H1 (cell line): Measurements from ENCODE around the gene ZNF525. TPM values are rescaled to one million over a fixed set of nuclear protein-coding genes. Genes with fewer than 3 reads are reported as not detected.

Experiments
- ASH2L ChIP-seq: fragments of 200-600, 300-600 bp; sonication (generic); IDR thresholded peaks from one replicate; pipeline ENCODE4 v1.7.1; 2017; ENCODE audit warnings: low read length
- CHD2 ChIP-seq: IDR thresholded peaks from 2 replicates; pipeline ENCODE4 v1.6.1; 2012; ENCODE audit warnings: low read length, improper control_type of control experiment
- EGR1 ChIP-seq: IDR thresholded peaks from 2 replicates; pipeline ENCODE4 v1.6.1; 2011; ENCODE audit warnings: low read depth, low read length, borderline replicate concordance
- RBBP5 ChIP-seq: IDR thresholded peaks from 2 replicates; pipeline ENCODE4 v1.7.1; 2012; ENCODE audit warnings: low read depth, mild to moderate bottlenecking, inconsistent platforms, low read length, moderate library complexity, borderline replicate concordance
- ZNF274 ChIP-seq: IDR thresholded peaks from 2 replicates; pipeline ENCODE4 v1.7.0; 2012; ENCODE audit warnings: low read length, borderline replicate concordance; ENCODE audit errors: extremely low read depth
- polyA plus RNA-seq, 7 experiments: library from polyadenylated mRNA; depleted of rRNA in 3 of 7; stranded (reverse) in 5 of 7; unstranded in 2 of 7; fragments of >200 nt in 5 of 7; fragments of 200-250 nt in 2 of 7; gene quantifications; 1 replicate in 5 of 7; 2 replicates in 1 of 7; 4 replicates in 1 of 7; pipeline versions ENCODE4 v1.2.1 to v1.2.3, GENCODE V29; 2011 to 2013; ENCODE audit warnings: missing spikeins in 2 of 7, mixed read lengths in 2 of 7
- total RNA-seq: library from RNA; stranded (reverse); fragmentation: NEBNext Ultra II Directional; extraction: Animal tissue kit (Norgen Biotek cat#: 25700); gene quantifications from 2 replicates; pipeline ENCODE4 v1.2.1, GENCODE V29; 2021
- TF ChIP-seq, protein P1 (sequence below): IDR thresholded peaks from 2 replicates; pipeline ENCODE4 v1.6.1; 2011; ENCODE audit warnings: low read length, improper control_type of control experiment

The ZNF525 gene
- total and polyA plus RNA-seq, 2 of the 8 experiments (the other 6 are each of a cell fraction or from before 2014, with no cell fraction given): 8.2 to 63.4 TPM

GRCh38 chr19:53372196-53372595 lies 6.7 kb downstream of the ZNF525 start (continued):
- TF ChIP-seq, protein P1, sequence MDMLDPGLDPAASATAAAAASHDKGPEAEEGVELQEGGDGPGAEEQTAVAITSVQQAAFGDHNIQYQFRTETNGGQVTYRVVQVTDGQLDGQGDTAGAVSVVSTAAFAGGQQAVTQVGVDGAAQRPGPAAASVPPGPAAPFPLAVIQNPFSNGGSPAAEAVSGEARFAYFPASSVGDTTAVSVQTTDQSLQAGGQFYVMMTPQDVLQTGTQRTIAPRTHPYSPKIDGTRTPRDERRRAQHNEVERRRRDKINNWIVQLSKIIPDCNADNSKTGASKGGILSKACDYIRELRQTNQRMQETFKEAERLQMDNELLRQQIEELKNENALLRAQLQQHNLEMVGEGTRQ: no peak
- TF ChIP-seq CHD2 (no peak), RBBP5 (no peak), ZNF274 (no peak), EGR1 (no peak), ASH2L (no peak)
